H9 (cell line): ENCODE results near the gene IL1RAPL1. TPM values are rescaled to one million over a fixed set of nuclear protein-coding genes. Genes with fewer than 3 reads are reported as not detected.

Experiments used
- DNase-seq: peaks from one replicate; pipeline ENCODE4 v3.0.0-alpha.2; 2017
- H2AFZ ChIP-seq: one replicate; pipeline ENCODE4 v1.6.1; 2013; ENCODE audit warnings: mild to moderate bottlenecking, low read length, control low read depth, moderate library complexity
- H2AK5ac ChIP-seq: 2 replicates; pipeline ENCODE4 v1.6.1; 2013; ENCODE audit warnings: low read length, control low read depth, mixed read lengths; ENCODE audit not compliant: insufficient read length
- H2BK120ac ChIP-seq: one replicate; pipeline ENCODE4 v1.6.1; 2013; ENCODE audit warnings: low read depth, mild to moderate bottlenecking, low read length, control low read depth, inconsistent platforms; ENCODE audit not compliant: poor library complexity, severe bottlenecking
- H2BK12ac ChIP-seq: 2 replicates; pipeline ENCODE4 v1.6.1; 2013; ENCODE audit warnings: low read length, control low read depth, mixed read lengths, low read depth; ENCODE audit not compliant: insufficient read length
- H2BK15ac ChIP-seq: 2 replicates; pipeline ENCODE4 v1.6.1; 2013; ENCODE audit warnings: low read depth, low read length, control low read depth
- H2BK20ac ChIP-seq: one replicate; pipeline ENCODE4 v1.6.1; 2013; ENCODE audit warnings: low read depth, mild to moderate bottlenecking, low read length, control low read depth, inconsistent platforms; ENCODE audit not compliant: poor library complexity, severe bottlenecking
- H2BK5ac ChIP-seq: 2 replicates; pipeline ENCODE4 v1.6.1; 2013; ENCODE audit warnings: low read length, control low read depth, mixed read lengths; ENCODE audit not compliant: insufficient read length
- H3K14ac ChIP-seq: 2 replicates; pipeline ENCODE4 v1.6.1; 2013; ENCODE audit warnings: low read length, control low read depth; ENCODE audit not compliant: insufficient read depth
- H3K18ac ChIP-seq: 2 replicates; pipeline ENCODE4 v1.6.1; 2013; ENCODE audit warnings: low read depth, mild to moderate bottlenecking, mixed read lengths, low read length, control low read depth; ENCODE audit not compliant: insufficient read length
- H3K23ac ChIP-seq: 2 replicates; pipeline ENCODE4 v1.6.1; 2013; ENCODE audit warnings: low read length, control low read depth, mixed read lengths, low read depth; ENCODE audit not compliant: insufficient read length
- H3K23me2 ChIP-seq: 2 replicates; pipeline ENCODE4 v1.6.1; 2013; ENCODE audit warnings: low read depth, mild to moderate bottlenecking, mixed read lengths, low read length, control low read depth; ENCODE audit not compliant: insufficient read length, poor library complexity, severe bottlenecking
- H3K27ac ChIP-seq: 2 replicates; pipeline ENCODE4 v1.5.1; 2013; ENCODE audit warnings: low read length, control low read depth, mixed read lengths, low read depth; ENCODE audit not compliant: insufficient read length
- H3K27me3 ChIP-seq: 2 replicates; pipeline ENCODE4 v1.6.1; 2013; ENCODE audit warnings: low read length, control low read depth, inconsistent platforms; ENCODE audit not compliant: insufficient read depth
- H3K4ac ChIP-seq: 2 replicates; pipeline ENCODE4 v1.6.1; 2013; ENCODE audit warnings: low read depth, mild to moderate bottlenecking, control low read depth, inconsistent platforms, low read length, moderate library complexity
- H3K4me1 ChIP-seq: 2 replicates; pipeline ENCODE4 v1.6.1; 2013; ENCODE audit warnings: low read length, control low read depth, inconsistent platforms; ENCODE audit not compliant: insufficient read depth
- H3K4me2 ChIP-seq: 2 replicates; pipeline ENCODE4 v1.6.1; 2013; ENCODE audit warnings: low read length, control low read depth, mixed read lengths; ENCODE audit not compliant: insufficient read length, insufficient read depth
- H3K56ac ChIP-seq: 2 replicates; pipeline ENCODE4 v1.6.1; 2013; ENCODE audit warnings: low read depth, mild to moderate bottlenecking, mixed read lengths, low read length, control low read depth; ENCODE audit not compliant: insufficient read length
- H3K79me1 ChIP-seq: 2 replicates; pipeline ENCODE4 v1.6.1; 2013; ENCODE audit warnings: low read depth, mild to moderate bottlenecking, moderate library complexity, low read length, control low read depth, inconsistent platforms; ENCODE audit not compliant: insufficient read depth, poor library complexity, severe bottlenecking
- H3K79me2 ChIP-seq: 2 replicates; pipeline ENCODE4 v1.6.1; 2013; ENCODE audit warnings: low read length, control low read depth, inconsistent platforms; ENCODE audit not compliant: insufficient read depth
- H3K9ac ChIP-seq: 2 replicates; pipeline ENCODE4 v1.6.1; 2013; ENCODE audit warnings: low read length, control low read depth, mixed read lengths; ENCODE audit not compliant: insufficient read length; ENCODE audit errors: extremely low read depth
- H3K9me3 ChIP-seq: one replicate; pipeline ENCODE4 v1.6.1; 2013; ENCODE audit warnings: low read depth, low read length, inconsistent platforms; ENCODE audit not compliant: control insufficient read depth
- H3T11ph ChIP-seq: one replicate; pipeline ENCODE4 v1.6.1; 2013; ENCODE audit warnings: mild to moderate bottlenecking, low read length, control low read depth, inconsistent platforms
- H4K20me1 ChIP-seq: one replicate; pipeline ENCODE4 v1.6.1; 2013; ENCODE audit not compliant: control insufficient read depth, insufficient read length, insufficient read depth
- H4K5ac ChIP-seq: 2 replicates; pipeline ENCODE4 v1.6.1; 2013; ENCODE audit warnings: low read depth, mild to moderate bottlenecking, mixed read lengths, low read length, control low read depth; ENCODE audit not compliant: insufficient read length
- H4K8ac ChIP-seq: replicated peaks from 2 replicates; pipeline ENCODE4 v1.6.1; 2013; ENCODE audit warnings: low read length, control low read depth, mixed read lengths, low read depth; ENCODE audit not compliant: insufficient read length
- H4K91ac ChIP-seq: 2 replicates; pipeline ENCODE4 v1.6.1; 2013; ENCODE audit warnings: low read depth, mild to moderate bottlenecking, moderate library complexity, mixed read lengths, low read length, control low read depth; ENCODE audit not compliant: insufficient read length
- H3K27ac Mint-ChIP-seq, 3 experiments: 2 replicates in 2 of 3; 3 replicates in 1 of 3; pipeline ENCODE4 v1.8.0; 2020 to 2021; ENCODE audit warnings: mixed read lengths in 3 of 3, mild to moderate bottlenecking in 1 of 3, moderate library complexity in 1 of 3
- H3K27me3 Mint-ChIP-seq: 2 replicates; pipeline ENCODE4 v1.8.0; 2021; ENCODE audit warnings: low read depth, mild to moderate bottlenecking, moderate library complexity, mixed read lengths
- H3K36me3 Mint-ChIP-seq, 3 experiments: 2 replicates in 2 of 3; 3 replicates in 1 of 3; pipeline ENCODE4 v1.8.0; 2020 to 2021; ENCODE audit warnings: low read depth in 3 of 3, mixed read lengths in 3 of 3; ENCODE audit not compliant: insufficient read depth in 1 of 3
- H3K4me1 Mint-ChIP-seq, 2 experiments: 2 replicates each; pipeline ENCODE4 v1.8.0; 2020; ENCODE audit warnings: mixed read lengths in 2 of 2
- H3K4me3 Mint-ChIP-seq, 2 experiments: 2 replicates in 1 of 2; 3 replicates in 1 of 2; pipeline ENCODE4 v1.8.0; 2020 to 2021; ENCODE audit warnings: mild to moderate bottlenecking in 2 of 2, mixed read lengths in 2 of 2, moderate library complexity in 1 of 2
- H3K9me3 Mint-ChIP-seq, 2 experiments: 2 replicates in 1 of 2; 3 replicates in 1 of 2; pipeline ENCODE4 v1.8.0; 2020; ENCODE audit warnings: mild to moderate bottlenecking in 2 of 2, mixed read lengths in 2 of 2, moderate library complexity in 1 of 2
- CTCF ChIP-seq: fragments of 200-600 bp; sonication (generic); conservative IDR thresholded peaks from 3 replicates; pipeline ENCODE4 v1.8.0; 2021; ENCODE audit warnings: antibody characterized with exemption, mild to moderate bottlenecking
- total RNA-seq: library from RNA; stranded (reverse); gene quantifications from 2 replicates; pipeline ENCODE4 v1.2.1, GENCODE V29; 2021

Gene IL1RAPL1
- total RNA-seq, 1 experiment from 2014 or later, result 0.31 TPM

DNA sequence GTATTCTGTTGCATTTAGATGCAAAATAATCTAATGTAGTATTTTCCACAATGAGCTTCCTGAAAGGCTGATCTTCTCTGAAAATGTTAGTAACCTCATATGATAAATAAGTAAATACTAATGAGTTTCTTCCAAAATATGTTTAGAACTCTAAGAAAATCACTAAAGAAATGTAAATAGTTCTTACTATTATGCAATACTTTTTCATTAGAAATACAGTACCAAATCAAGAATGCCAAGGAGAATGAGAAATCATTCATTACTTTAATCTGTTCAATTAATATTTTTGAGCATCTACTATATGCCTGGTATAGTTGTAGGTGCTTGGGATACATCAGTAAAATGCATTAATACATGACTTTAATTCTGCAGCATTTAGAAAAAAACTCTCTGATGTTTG, 130.6 kb downstream of the IL1RAPL1 start:
- H3K18ac ChIP-seq, result no peak overlapping the region
- Mint-ChIP-seq H3K9me3 (peaks cover 7 to 43% of the 10 kb centered on the region in 2 experiments), H3K27me3 (no peaks in the 10 kb centered on the region), H3K27ac (no peak overlapping the region), H3K4me1 (no peaks in the 10 kb centered on the region), H3K36me3 (no peaks in the 10 kb centered on the region), H3K4me3 (no peak overlapping the region)
- H3K23me2 ChIP-seq, result no peaks in the 10 kb centered on the region
- no peak overlapping the region for H4K5ac ChIP-seq
- H3K79me2 ChIP-seq, result no peaks in the 10 kb centered on the region
- H3K27ac ChIP-seq, result no peak overlapping the region
- no peaks in the 10 kb centered on the region for H3K79me1 ChIP-seq
- no peak overlapping the region for H2BK120ac ChIP-seq
- H3T11ph ChIP-seq, result no peak overlapping the region
- H3K9me3 ChIP-seq, result no peaks in the 10 kb centered on the region
- no peak overlapping the region for H3K4ac ChIP-seq
- no peaks in the 10 kb centered on the region for H3K4me1 ChIP-seq
- no peak overlapping the region for H3K56ac ChIP-seq
- no peak overlapping the region for H2AFZ ChIP-seq
- H3K27me3 ChIP-seq, result no peaks in the 10 kb centered on the region
- no peak overlapping the region for H3K14ac ChIP-seq
- H2BK12ac ChIP-seq, result no peak overlapping the region
- H4K8ac ChIP-seq, result no peak overlapping the region
- H4K91ac ChIP-seq, result no peak overlapping the region
- H3K4me2 ChIP-seq, result no peak overlapping the region
- no peak overlapping the region for H2AK5ac ChIP-seq
- no peak for TF ChIP-seq CTCF
- DNase-seq, result no peak
- no peak overlapping the region for H3K23ac ChIP-seq
- H2BK15ac ChIP-seq, result no peak overlapping the region
- no peak overlapping the region for H2BK5ac ChIP-seq
- no peaks in the 10 kb centered on the region for H4K20me1 ChIP-seq
- H2BK20ac ChIP-seq, result no peak overlapping the region
- H3K9ac ChIP-seq, result no peak overlapping the region
